ENCODE measurements around the gene FBRSL1. TPM values are rescaled to one million over a fixed set of nuclear protein-coding genes. Genes with fewer than 3 reads are reported as not detected.

The FBRSL1 gene
- total RNA-seq, 1 donor from 2014 or later, result 43.8 TPM

- H2AFZ ChIP-seq (ENCODE audit: low read depth, low read length), result no peak overlapping the region
- FAIRE-seq, result no peak
These were observed 15.3 kb downstream of the FBRSL1 start for GRCh38 chr12:132505105-132505851.

GRCh38 chr12:132505852-132506219 is 15.9 kb downstream of the FBRSL1 start:
- peaks cover 69% of the 10 kb centered on the region for H3K79me2 ChIP-seq (ENCODE audit: insufficient read depth, low read length)
- FAIRE-seq (no peak), DNase-seq (ENCODE audit: low read depth) (no peak)
- H3K27me3 Mint-ChIP-seq (ENCODE audit: low read depth, unreplicated experiment), result no peaks in the 10 kb centered on the region
- H3K27me3 ChIP-seq (ENCODE audit: insufficient read depth, low read length), result no peaks in the 10 kb centered on the region
- H3K4me1 ChIP-seq (ENCODE audit: insufficient read depth, low read length), result peaks cover 6% of the 10 kb centered on the region
- no peak overlapping the region for H3K4me3 ChIP-seq (ENCODE audit: insufficient read depth, low read depth, low read length)
- H3K4me1 Mint-ChIP-seq (ENCODE audit: low read depth, unreplicated experiment), result peaks cover 13% of the 10 kb centered on the region
- no peak overlapping the region for H3K9ac ChIP-seq (ENCODE audit: low read length)
- H3K4me2 ChIP-seq (ENCODE audit: low read length), result no peak overlapping the region
- no peaks in the 10 kb centered on the region for H3K9me3 Mint-ChIP-seq (ENCODE audit: unreplicated experiment)
- peaks cover 79% of the 10 kb centered on the region for H4K20me1 ChIP-seq (ENCODE audit: insufficient read depth, low read length)
- H2AFZ ChIP-seq (ENCODE audit: low read depth, low read length), result no peak overlapping the region
- TF ChIP-seq EZH2 (IDR thresholded peaks at IDR 0.05; ENCODE audit: insufficient read depth, low read length) (no peak), CTCF (IDR thresholded peaks at IDR 0.05; ENCODE audit: insufficient read depth, low read depth, low read length) (no peak)
- no peak overlapping the region for H3K27ac ChIP-seq (ENCODE audit: low read depth, low read length)
- no peaks in the 10 kb centered on the region for H3K36me3 ChIP-seq (ENCODE audit: insufficient read depth, low read length)
- H3K36me3 Mint-ChIP-seq (ENCODE audit: low read depth, unreplicated experiment), result peaks cover 2% of the 10 kb centered on the region
- no peaks in the 10 kb centered on the region for H3K9me3 ChIP-seq (ENCODE audit: insufficient read depth, low read depth, low read length)
- no peak overlapping the region for H3K27ac Mint-ChIP-seq (ENCODE audit: unreplicated experiment)
- H3K4me3 Mint-ChIP-seq (ENCODE audit: unreplicated experiment), result no peak overlapping the region

More at GRCh38 chr12:132505105-132505851, 15.3 kb downstream of the FBRSL1 start:
- Histone ChIP-seq H3K9me3 (ENCODE audit: insufficient read depth, low read depth, low read length) (no peaks in the 10 kb centered on the region), H3K9ac (ENCODE audit: low read length) (no peak overlapping the region), H3K4me1 (ENCODE audit: insufficient read depth, low read length) (peaks cover 6% of the 10 kb centered on the region), H3K36me3 (ENCODE audit: insufficient read depth, low read length) (no peaks in the 10 kb centered on the region), H3K27ac (ENCODE audit: low read depth, low read length) (no peak overlapping the region), H3K4me3 (ENCODE audit: insufficient read depth, low read depth, low read length) (no peak overlapping the region), H3K4me2 (ENCODE audit: low read length) (no peak overlapping the region), H3K79me2 (ENCODE audit: insufficient read depth, low read length) (peaks cover 75% of the 10 kb centered on the region), H4K20me1 (ENCODE audit: insufficient read depth, low read length) (peaks cover 79% of the 10 kb centered on the region), H3K27me3 (ENCODE audit: insufficient read depth, low read length) (no peaks in the 10 kb centered on the region)
- Mint-ChIP-seq H3K9me3 (ENCODE audit: unreplicated experiment) (no peaks in the 10 kb centered on the region), H3K4me1 (ENCODE audit: low read depth, unreplicated experiment) (peaks cover 13% of the 10 kb centered on the region), H3K36me3 (ENCODE audit: low read depth, unreplicated experiment) (no peaks in the 10 kb centered on the region), H3K4me3 (ENCODE audit: unreplicated experiment) (no peak overlapping the region), H3K27me3 (ENCODE audit: low read depth, unreplicated experiment) (no peaks in the 10 kb centered on the region), H3K27ac (ENCODE audit: unreplicated experiment) (no peak overlapping the region)
- DNase-seq (ENCODE audit: low read depth), result no peak
- no peak for TF ChIP-seq EZH2 (IDR thresholded peaks at IDR 0.05; ENCODE audit: insufficient read depth, low read length)
- TF ChIP-seq CTCF (IDR thresholded peaks at IDR 0.05; ENCODE audit: insufficient read depth, low read depth, low read length), result no peak

Data from astrocyte (in vitro differentiated cells and primary cell).